Gastrocnemius medialis (tissue), 4 donors: ENCODE measurements around the gene PLD4. TPM values are rescaled to one million over a fixed set of nuclear protein-coding genes. Genes with fewer than 3 reads are reported as not detected.
A peak's percentile ranks its signal among the peaks of the same experiment; 100 is the strongest.

Source experiments
- ATAC-seq, 2 donors: fragments of 150-250 bp; one replicate each; pipeline ENCODE4 v1.9.1; 2016
- DNase-seq, 2 donors: peaks; one replicate each; pipeline ENCODE4 v3.0.0-alpha.2; 2019
- H3K27ac ChIP-seq, 4 donors: fragments of 200-600 bp; sonication (generic); 1 replicate in 1 of 4; 2 replicates in 3 of 4; pipeline ENCODE4 v1.5.1; 2016 to 2018; ENCODE audit warnings: mild to moderate bottlenecking in 2 of 4, moderate library complexity in 1 of 4
- H3K27me3 ChIP-seq, 3 donors: fragments of 200-600 bp; sonication (generic) in 2 of 3; 1 replicate in 1 of 3; 2 replicates in 2 of 3; pipeline versions ENCODE4 v1.5.1 to v1.6.0; 2016 to 2019; ENCODE audit warnings: mild to moderate bottlenecking in 1 of 3, moderate library complexity in 1 of 3
- H3K36me3 ChIP-seq, 2 donors: fragments of 200-600 bp; sonication (generic) in 1 of 2; one replicate each; pipeline ENCODE4 v1.5.1; 2017 to 2018
- H3K4me1 ChIP-seq, 2 donors: fragments of 200-600 bp; sonication (generic) in 1 of 2; one replicate each; pipeline ENCODE4 v1.5.1; 2016 to 2017; ENCODE audit warnings: mild to moderate bottlenecking in 2 of 2
- H3K4me3 ChIP-seq, 4 donors: fragments of 200-600 bp; sonication (generic) in 3 of 4; 1 replicate in 1 of 4; 2 replicates in 3 of 4; pipeline ENCODE4 v1.5.1; 2016 to 2019; ENCODE audit warnings: mild to moderate bottlenecking in 2 of 4
- H3K9me3 ChIP-seq, 3 donors: fragments of 200-600 bp; sonication (generic) in 2 of 3; 1 replicate in 1 of 3; 2 replicates in 2 of 3; pipeline ENCODE4 v1.5.1; 2016 to 2019
- POLR2A ChIP-seq, 2 donors: fragments of 450-650 bp; IDR thresholded peaks; one replicate each; pipeline ENCODE4 v1.6.1; 2017; ENCODE audit warnings: antibody characterized with exemption in 2 of 2, mild to moderate bottlenecking in 2 of 2, moderate library complexity in 2 of 2
- in situ Hi-C, 4 donors: fragments of 200-750 bp; cut with MboI; loops; one replicate each; pipeline versions ENCODE4 v1.15.0 to v1.8.0; 2017; ENCODE audit warnings: low sequenced_read_pairs in 4 of 4
- intact Hi-C: fragments of 100-400 bp; cut with DNase I; formaldehyde crosslinking; loops from one replicate; pipeline ENCODE4 v1.15.1; 2023; ENCODE audit warnings: low total_unique reads
- total RNA-seq, 4 donors: library from RNA; depleted of rRNA; stranded (reverse); fragments of >200 nt; gene quantifications; one replicate each; pipeline versions ENCODE4 v1.1.0 to v1.2.3, GENCODE V29; 2016
- TF ChIP-seq, protein P1 (sequence below), 5 experiments: fragments of 450-650 bp in 3 of 5; fragments of 200-600 bp in 2 of 5; sonication (generic) in 2 of 5; IDR thresholded peaks in 4 of 5; conservative IDR thresholded peaks in 1 of 5; 1 replicate in 4 of 5; 2 replicates in 1 of 5; pipeline ENCODE4 v1.5.1; 2016 to 2019; ENCODE audit warnings: antibody characterized with exemption in 5 of 5, mild to moderate bottlenecking in 3 of 5, moderate library complexity in 3 of 5

Gene PLD4
- total RNA-seq, 4 donors from 2014 or later: not detected

DNA sequence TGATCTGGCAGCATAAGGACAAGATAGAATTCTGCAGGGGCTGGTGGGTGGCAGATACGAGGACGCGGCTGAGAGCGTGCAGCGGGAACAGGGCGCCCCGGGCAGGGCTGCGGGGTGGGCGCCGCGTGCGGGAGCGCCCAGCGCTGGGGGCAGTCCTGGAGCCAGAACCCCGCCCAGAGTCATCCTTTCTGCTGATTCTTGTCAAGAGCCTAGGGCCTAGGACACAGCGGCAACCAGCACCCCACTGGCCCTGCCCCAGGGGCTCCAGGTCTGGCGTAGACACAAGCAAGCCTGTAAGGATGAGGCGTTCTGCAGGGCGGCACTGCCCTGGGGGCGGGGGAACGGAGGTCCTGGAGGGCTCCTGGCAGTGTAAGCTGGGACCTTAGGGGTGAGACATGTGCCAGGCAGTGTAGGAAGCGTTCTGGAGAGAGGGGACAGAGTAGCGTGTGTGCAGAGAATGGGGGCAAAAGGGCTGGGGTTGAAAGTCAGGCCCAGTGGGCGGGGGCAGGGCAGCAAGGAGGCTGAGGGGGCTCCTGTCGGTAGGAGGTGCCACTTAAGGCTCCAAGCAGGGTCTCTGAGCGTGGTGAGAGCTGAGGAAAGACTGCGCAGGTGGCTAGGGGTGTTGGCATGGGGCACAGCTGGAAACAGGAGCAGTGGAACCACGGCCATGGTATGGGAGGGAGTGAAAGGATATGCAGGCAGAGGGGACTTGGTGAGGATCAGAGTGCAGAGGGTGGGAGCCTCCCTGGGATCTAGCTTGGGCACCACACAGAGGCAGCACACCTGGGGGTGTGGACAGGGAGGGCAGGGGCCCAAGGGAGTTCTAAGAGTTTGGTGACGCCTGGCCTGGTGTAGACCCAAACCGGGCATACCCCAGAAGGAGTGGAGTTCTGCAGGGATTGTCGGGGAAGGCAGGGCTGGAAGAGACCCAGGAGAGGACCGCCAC lies 54.3 kb downstream of the PLD4 start:
- in situ Hi-C loops (no loop called here), intact Hi-C loops (no loop called here)
- Histone ChIP-seq H3K27ac (peak overlapping the region in 1 of 4 donors; percentile 55), H3K4me3 (peak overlapping the region in 3 of 4 donors; percentile 31 to 49 (median 41)), H3K4me1 (peaks cover 10 to 14% of the 10 kb centered on the region in 2 donors), H3K9me3 (no peaks in the 10 kb centered on the region), H3K36me3 (no peaks in the 10 kb centered on the region), H3K27me3 (peaks cover 0 to 13% (median 8%) of the 10 kb centered on the region in 3 donors)
- DNase-seq: no peak
- TF ChIP-seq, protein P1, sequence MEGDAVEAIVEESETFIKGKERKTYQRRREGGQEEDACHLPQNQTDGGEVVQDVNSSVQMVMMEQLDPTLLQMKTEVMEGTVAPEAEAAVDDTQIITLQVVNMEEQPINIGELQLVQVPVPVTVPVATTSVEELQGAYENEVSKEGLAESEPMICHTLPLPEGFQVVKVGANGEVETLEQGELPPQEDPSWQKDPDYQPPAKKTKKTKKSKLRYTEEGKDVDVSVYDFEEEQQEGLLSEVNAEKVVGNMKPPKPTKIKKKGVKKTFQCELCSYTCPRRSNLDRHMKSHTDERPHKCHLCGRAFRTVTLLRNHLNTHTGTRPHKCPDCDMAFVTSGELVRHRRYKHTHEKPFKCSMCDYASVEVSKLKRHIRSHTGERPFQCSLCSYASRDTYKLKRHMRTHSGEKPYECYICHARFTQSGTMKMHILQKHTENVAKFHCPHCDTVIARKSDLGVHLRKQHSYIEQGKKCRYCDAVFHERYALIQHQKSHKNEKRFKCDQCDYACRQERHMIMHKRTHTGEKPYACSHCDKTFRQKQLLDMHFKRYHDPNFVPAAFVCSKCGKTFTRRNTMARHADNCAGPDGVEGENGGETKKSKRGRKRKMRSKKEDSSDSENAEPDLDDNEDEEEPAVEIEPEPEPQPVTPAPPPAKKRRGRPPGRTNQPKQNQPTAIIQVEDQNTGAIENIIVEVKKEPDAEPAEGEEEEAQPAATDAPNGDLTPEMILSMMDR (IDR thresholded peaks at IDR 0.05 in 4 of 5, conservative IDR thresholded peaks at IDR 0.05 in 1 of 5): no peak
- TF ChIP-seq POLR2A (IDR thresholded peaks at IDR 0.05): no peak
- no peak for ATAC-seq

DNA sequence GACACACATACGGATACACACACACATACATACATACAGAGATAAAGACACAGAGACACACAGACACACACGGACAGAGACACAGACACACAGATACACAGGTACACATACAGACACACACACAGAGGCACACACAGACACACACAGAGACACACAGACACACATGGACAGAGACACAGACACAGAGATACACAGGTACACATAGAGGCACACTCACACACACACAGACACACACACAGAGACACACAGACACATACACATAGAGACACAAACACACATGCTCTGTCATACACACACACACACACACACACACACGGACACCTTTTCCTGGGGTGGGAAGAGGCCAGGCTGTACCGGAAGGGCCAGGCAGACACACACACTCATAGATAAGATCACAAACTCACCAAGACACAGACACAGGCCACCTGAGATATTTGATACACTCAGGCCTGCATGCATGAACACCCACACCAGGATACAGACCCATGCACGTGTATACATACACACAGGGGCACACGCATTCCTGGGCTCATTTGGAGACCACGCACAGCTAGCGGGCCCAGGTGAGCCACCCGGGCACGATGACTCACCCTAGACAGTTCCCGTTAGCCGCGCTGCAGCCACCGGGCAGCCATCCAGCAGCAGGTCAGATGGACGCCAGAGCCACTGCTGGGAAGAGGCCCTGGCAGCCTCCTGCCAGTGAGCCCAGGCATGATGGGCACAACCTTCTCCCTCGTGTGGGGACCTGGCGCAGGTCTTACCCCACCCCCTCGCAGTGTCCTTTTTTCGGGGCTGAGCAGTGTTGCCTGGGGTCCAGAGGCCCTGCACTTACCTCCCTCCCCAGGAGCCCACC lies 55.3 kb downstream of the PLD4 start:
- TF ChIP-seq POLR2A (IDR thresholded peaks at IDR 0.05): no peak
- TF ChIP-seq, protein P1 (IDR thresholded peaks at IDR 0.05 in 4 of 5, conservative IDR thresholded peaks at IDR 0.05 in 1 of 5): no peak
- in situ Hi-C loops (loop anchor here in 1 of 4 donors (5.0 kb wide), 1 partner anchor 62 kb away; no protein-coding TSS in a partner anchor), intact Hi-C loops (loop anchor here (10.0 kb wide), 1 partner anchor 185 kb away; the partner anchor contains the start of gene JAG2)
- peak overlapping the region; percentile 36 to 61 (median 57) for H3K27ac ChIP-seq
- H3K27me3 ChIP-seq: peaks cover 0 to 13% (median 8%) of the 10 kb centered on the region in 3 donors
- no peaks in the 10 kb centered on the region for H3K9me3 ChIP-seq
- no peaks in the 10 kb centered on the region for H3K36me3 ChIP-seq
- ATAC-seq: peak; percentile 64 to 68
- H3K4me1 ChIP-seq: peaks cover 8 to 14% of the 10 kb centered on the region in 2 donors
- peak; percentile 70 to 82 for DNase-seq
- no peak overlapping the region for H3K4me3 ChIP-seq

DNA sequence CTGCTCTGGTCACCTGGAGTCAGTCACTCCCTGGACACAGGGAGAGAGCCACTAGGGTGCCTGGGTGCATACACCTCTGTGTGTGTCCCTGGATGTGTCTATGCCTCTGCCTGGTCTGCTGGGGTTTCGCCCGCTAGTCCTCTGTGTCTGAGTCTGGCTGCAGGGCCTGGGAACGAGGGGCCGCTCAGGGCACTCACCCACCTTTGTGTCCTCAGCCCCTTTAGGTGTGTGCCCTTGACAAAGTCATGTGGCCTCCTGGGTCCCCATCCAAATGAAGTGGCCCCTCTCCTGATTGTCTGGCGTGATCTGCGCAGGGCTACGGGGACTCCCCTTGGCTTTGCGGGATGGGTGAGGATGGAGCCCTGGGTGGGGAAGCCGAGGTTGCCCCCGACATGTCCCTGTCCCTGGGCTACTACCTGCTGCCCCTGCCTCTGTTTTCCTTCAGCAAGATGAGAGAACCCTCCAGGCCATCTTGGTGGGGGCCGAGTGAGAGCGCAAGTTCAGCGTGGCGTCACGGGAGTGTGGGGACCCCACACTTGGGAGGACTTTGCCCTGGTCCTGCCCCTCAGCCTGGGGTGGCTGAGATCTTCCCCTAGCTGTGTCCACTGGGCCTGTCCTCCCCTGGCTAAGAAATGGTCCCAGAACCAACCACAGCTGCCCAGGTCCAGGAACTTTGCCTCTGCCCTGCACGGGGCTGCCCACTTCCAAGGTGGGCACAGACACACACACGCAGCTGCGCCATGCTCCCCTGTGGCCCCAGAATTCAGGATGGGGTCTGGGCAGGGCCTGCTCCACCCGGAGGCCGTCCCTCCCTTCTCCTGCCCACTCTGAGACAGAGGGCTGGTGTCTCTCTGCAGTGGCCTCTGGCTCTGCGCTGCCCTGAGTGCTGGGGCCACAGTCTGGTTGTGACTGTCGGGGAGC lies 56.2 kb downstream of the PLD4 start:
- in situ Hi-C loops: loop anchor here in 1 of 4 donors (5.0 kb wide), 1 partner anchor 61 kb away; no protein-coding TSS in a partner anchor
- H3K4me1 ChIP-seq: peaks cover 6 to 14% of the 10 kb centered on the region in 2 donors

More for the DNA sequence above, 56.2 kb downstream of the PLD4 start:
- peak in 1 of 2 donors; percentile 1 for ATAC-seq
- Histone ChIP-seq H3K27ac (peak overlapping the region in 3 of 4 donors; percentile 55 to 61 (median 59)), H3K36me3 (no peaks in the 10 kb centered on the region), H3K27me3 (peaks cover 0 to 13% (median 8%) of the 10 kb centered on the region in 3 donors), H3K4me3 (no peak overlapping the region), H3K9me3 (no peaks in the 10 kb centered on the region)
- TF ChIP-seq POLR2A (IDR thresholded peaks at IDR 0.05): no peak
- TF ChIP-seq, protein P1 (IDR thresholded peaks at IDR 0.05 in 4 of 5, conservative IDR thresholded peaks at IDR 0.05 in 1 of 5): no peak
- intact Hi-C loops: loop anchor here (10.0 kb wide), 1 partner anchor 184 kb away; the partner anchor contains the start of gene JAG2
- no peak for DNase-seq
